BLaER1 treated with 17β-estradiol and CSF1 and Interleukin-3, amounts not matched to agents 10 nM and 100 nM (cell line): ENCODE data around the gene CCDC142.

Experiments used
- H3K27ac ChIP-seq, 11 experiments: shearing (Covaris generic); formaldehyde crosslinking; 2 replicates each; pipeline ENCODE4 v1.8.1; 2022
- H3K27me3 ChIP-seq, 11 experiments: shearing (Covaris generic); formaldehyde crosslinking; 2 replicates each; pipeline ENCODE4 v1.8.1; 2022
- H3K36me3 ChIP-seq, 11 experiments: shearing (Covaris generic); formaldehyde crosslinking; 2 replicates each; pipeline ENCODE4 v1.8.1; 2022
- H3K4me1 ChIP-seq, 10 experiments: shearing (Covaris generic); formaldehyde crosslinking; 2 replicates each; pipeline ENCODE4 v1.8.1; 2022
- H3K4me2 ChIP-seq, 11 experiments: shearing (Covaris generic); formaldehyde crosslinking; 2 replicates each; pipeline ENCODE4 v1.8.1; 2022
- H3K4me3 ChIP-seq, 10 experiments: shearing (Covaris generic); formaldehyde crosslinking; 2 replicates each; pipeline ENCODE4 v1.8.1; 2022
- H3K9ac ChIP-seq, 11 experiments: shearing (Covaris generic); formaldehyde crosslinking; 2 replicates each; pipeline ENCODE4 v1.8.1; 2022
- H3K9me3 ChIP-seq, 11 experiments: shearing (Covaris generic); formaldehyde crosslinking; replicated peaks in 1 of 11; 2 replicates each; pipeline ENCODE4 v1.8.1; 2022
- H4K20me1 ChIP-seq, 11 experiments: shearing (Covaris generic); formaldehyde crosslinking; 2 replicates each; pipeline ENCODE4 v1.8.1; 2022
- Cebpa-rat ChIP-seq, 11 experiments: shearing (Covaris generic); IDR thresholded peaks; 2 replicates each; pipeline ENCODE4 v1.8.1; 2022

The CCDC142 gene

DNA sequence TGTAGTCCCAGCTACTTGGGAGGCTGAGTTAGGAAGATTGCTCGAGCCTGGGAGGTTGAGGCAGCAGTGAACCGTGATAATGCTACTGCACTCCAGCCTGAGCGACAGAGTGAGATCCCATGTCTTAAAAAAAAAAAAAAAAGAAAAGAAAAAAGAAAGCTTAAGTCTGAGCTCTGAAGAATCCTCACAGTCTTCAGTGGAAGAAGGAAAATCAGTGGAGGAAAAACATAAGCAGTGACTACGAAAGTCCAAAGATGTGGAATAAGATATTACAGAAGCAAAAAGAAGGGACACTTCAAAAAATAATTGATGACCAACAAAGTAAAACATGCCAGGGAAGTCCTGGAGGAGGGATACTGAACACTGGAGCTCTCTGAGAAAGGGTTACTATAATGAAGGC lies 27.5 kb upstream of the CCDC142 start:
- Histone ChIP-seq H3K4me2 (no peak overlapping the region), H4K20me1 (peaks cover 0 to 26% (median 17%) of the 10 kb centered on the region in 11 experiments; a peak in 16 of 22 replicates), H3K9me3 (peaks cover 0 to 17% (median 5%) of the 10 kb centered on the region in 11 experiments; a peak in 12 of 22 replicates), H3K27me3 (peaks cover 58 to 83% (median 79%) of the 10 kb centered on the region in 11 experiments), H3K36me3 (peaks cover 7 to 13% (median 8%) of the 10 kb centered on the region in 11 experiments; a peak in 21 of 22 replicates), H3K9ac (no peak overlapping the region), H3K27ac (no peak overlapping the region), H3K4me3 (no peak overlapping the region), H3K4me1 (peaks cover 28 to 42% (median 34%) of the 10 kb centered on the region in 10 experiments)
- no peak for TF ChIP-seq Cebpa-rat (IDR thresholded peaks at IDR 0.05)

GRCh38 chr2:74507926-74508520 lies 25.2 kb upstream of the CCDC142 start:
- Histone ChIP-seq H3K9me3 (peaks cover 0 to 4% (median 0%) of the 10 kb centered on the region in 11 experiments; a peak in 1 of 22 replicates), H3K9ac (peak overlapping the region; percentile 92 to 98 (median 95)), H3K4me3 (peak overlapping the region; percentile 67 to 80 (median 73)), H3K36me3 (peaks cover 11 to 24% (median 18%) of the 10 kb centered on the region in 11 experiments; a peak in 21 of 22 replicates), H3K4me1 (peaks cover 28 to 48% (median 34%) of the 10 kb centered on the region in 10 experiments), H3K4me2 (peak overlapping the region; percentile 81 to 98 (median 94)), H4K20me1 (peaks cover 0 to 8% (median 0%) of the 10 kb centered on the region in 11 experiments; a peak in 7 of 22 replicates), H3K27ac (peak overlapping the region; percentile 95 to 98 (median 97)), H3K27me3 (peaks cover 49 to 83% (median 79%) of the 10 kb centered on the region in 11 experiments)
- no peak for TF ChIP-seq Cebpa-rat (IDR thresholded peaks at IDR 0.05)

- peak in 3 of 11 experiments; percentile 17 to 71 (median 19); a peak in 2 of 22 replicates for TF ChIP-seq Cebpa-rat (IDR thresholded peaks at IDR 0.05)
- Histone ChIP-seq H3K9ac (peak within 1 kb of the TSS; percentile 92 to 98 (median 95)), H4K20me1 (peaks cover 0 to 13% (median 0%) of the 10 kb centered on the region in 11 experiments; a peak in 6 of 22 replicates), H3K9me3 (no peaks in the 10 kb centered on the region), H3K36me3 (peaks cover 11 to 24% (median 18%) of the 10 kb centered on the region in 11 experiments; a peak in 21 of 22 replicates), H3K4me3 (peak within 1 kb of the TSS; percentile 67 to 80 (median 73)), H3K27me3 (peaks cover 49 to 83% (median 79%) of the 10 kb centered on the region in 11 experiments), H3K4me1 (peaks cover 28 to 55% (median 41%) of the 10 kb centered on the region in 10 experiments), H3K27ac (peak within 1 kb of the TSS; percentile 95 to 98 (median 97)), H3K4me2 (peak within 1 kb of the TSS; percentile 81 to 100 (median 95))
Measured at GRCh38 chr2:74507145-74507925, 24.5 kb upstream of the CCDC142 start, which contains the start of gene PCGF1. TSS of gene PCGF1 (minus strand) at chr2:74507695. CDS start at chr2:74507668, 27 bp downstream.

DNA sequence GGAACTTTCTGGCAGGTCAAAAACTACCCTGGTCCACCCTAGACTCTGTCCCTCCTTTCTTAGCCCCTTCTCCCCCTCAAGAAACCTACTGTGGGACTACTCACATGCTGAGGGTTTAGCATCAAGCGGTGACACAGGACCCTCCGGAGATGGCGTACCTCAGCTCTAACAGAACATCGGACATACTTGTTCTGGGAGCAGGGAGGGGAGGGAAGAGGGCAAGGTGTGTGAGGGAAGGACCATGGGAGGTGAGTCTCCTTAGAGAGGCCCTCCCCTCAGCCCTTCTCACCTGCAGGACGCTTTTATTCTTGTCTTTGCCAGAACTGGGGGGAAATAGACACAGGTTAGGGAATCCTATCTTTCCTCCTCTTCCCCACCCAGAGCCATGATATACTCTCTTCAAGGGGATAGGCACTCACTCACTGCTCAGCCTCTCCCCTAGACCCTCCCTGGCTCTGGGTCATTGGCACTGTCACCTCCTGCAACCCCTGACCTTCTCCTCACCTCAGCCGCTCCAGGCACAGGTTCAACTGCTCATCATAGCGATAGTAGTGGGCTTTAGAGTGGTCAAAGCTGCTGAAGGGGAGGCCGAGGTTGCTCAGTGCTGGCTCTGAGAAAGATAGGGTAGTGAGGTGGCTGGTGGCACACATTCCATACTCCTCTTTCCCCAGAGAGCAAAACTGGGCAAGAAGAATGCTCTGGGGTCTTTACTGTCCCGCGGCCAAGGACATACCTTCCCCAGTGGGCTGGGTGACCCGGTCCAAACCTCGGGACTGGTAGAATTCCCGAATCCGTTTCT lies 22.8 kb upstream of the CCDC142 start:
- H4K20me1 ChIP-seq: peaks cover 0 to 28% (median 5%) of the 10 kb centered on the region in 11 experiments; a peak in 9 of 22 replicates
- H3K27ac ChIP-seq: no peak overlapping the region
- H3K9ac ChIP-seq: peak overlapping the region in 4 of 11 experiments; percentile 15 to 96 (median 40); a peak in 3 of 22 replicates
- H3K4me2 ChIP-seq: peak overlapping the region; percentile 81 to 100 (median 95)
- peaks cover 28 to 61% (median 42%) of the 10 kb centered on the region in 10 experiments for H3K4me1 ChIP-seq
- H3K36me3 ChIP-seq: peaks cover 11 to 24% (median 18%) of the 10 kb centered on the region in 11 experiments; a peak in 21 of 22 replicates
- TF ChIP-seq Cebpa-rat (IDR thresholded peaks at IDR 0.05): no peak
- peaks cover 49 to 83% (median 79%) of the 10 kb centered on the region in 11 experiments for H3K27me3 ChIP-seq
- H3K9me3 ChIP-seq: no peaks in the 10 kb centered on the region
- H3K4me3 ChIP-seq: peak overlapping the region in 7 of 10 experiments; percentile 19 to 80 (median 73); a peak in 11 of 20 replicates

DNA sequence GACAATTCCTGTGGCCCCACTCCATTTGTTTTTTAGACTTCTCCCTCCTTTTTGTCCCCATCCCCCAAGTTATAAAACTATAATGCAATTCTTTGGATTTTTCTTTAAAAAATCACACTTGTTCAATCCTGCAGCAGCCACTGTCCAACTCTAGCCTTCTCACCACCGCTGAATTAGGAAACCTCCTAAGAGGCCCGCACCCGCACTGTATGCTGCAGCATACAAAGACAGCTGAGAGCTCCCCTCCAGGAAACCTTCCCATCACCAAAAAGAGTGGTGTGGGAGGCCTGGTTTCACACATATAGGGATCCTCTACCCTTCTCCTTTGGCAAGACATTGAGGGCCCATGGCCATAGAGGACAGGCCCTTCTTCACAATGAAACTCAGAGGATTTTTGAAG lies 21.8 kb upstream of the CCDC142 start:
- peaks cover 49 to 83% (median 79%) of the 10 kb centered on the region in 11 experiments for H3K27me3 ChIP-seq
- peak overlapping the region in 2 of 10 experiments; percentile 51 to 53; a peak in 3 of 20 replicates for H3K4me3 ChIP-seq
- no peak overlapping the region for H3K9ac ChIP-seq
- peak overlapping the region in 4 of 11 experiments; percentile 94 to 100 (median 98); a peak in 6 of 22 replicates for H3K4me2 ChIP-seq
- no peaks in the 10 kb centered on the region for H3K9me3 ChIP-seq
- no peak for TF ChIP-seq Cebpa-rat (IDR thresholded peaks at IDR 0.05)
- H3K27ac ChIP-seq: no peak overlapping the region
- H4K20me1 ChIP-seq: peaks cover 0 to 38% (median 7%) of the 10 kb centered on the region in 11 experiments; a peak in 11 of 22 replicates
- peaks cover 11 to 24% (median 18%) of the 10 kb centered on the region in 11 experiments; a peak in 21 of 22 replicates for H3K36me3 ChIP-seq
- peaks cover 28 to 61% (median 42%) of the 10 kb centered on the region in 10 experiments for H3K4me1 ChIP-seq

GRCh38 chr2:74503506-74504475 lies 21.0 kb upstream of the CCDC142 start:
- peaks cover 0 to 7% (median 0%) of the 10 kb centered on the region in 11 experiments; a peak in 1 of 22 replicates for H3K9me3 ChIP-seq
- peak overlapping the region in 8 of 10 experiments; percentile 3 to 65 (median 44); a peak in 12 of 20 replicates for H3K4me3 ChIP-seq
- peak overlapping the region; percentile 25 to 100 (median 67); a peak in 20 of 22 replicates for H3K4me2 ChIP-seq
- peaks cover 56 to 83% (median 80%) of the 10 kb centered on the region in 11 experiments for H3K27me3 ChIP-seq
- peaks cover 0 to 46% (median 10%) of the 10 kb centered on the region in 11 experiments; a peak in 11 of 22 replicates for H4K20me1 ChIP-seq
- H3K4me1 ChIP-seq: peaks cover 28 to 61% (median 42%) of the 10 kb centered on the region in 10 experiments
- peak overlapping the region in 4 of 11 experiments; percentile 52 to 80 (median 67); a peak in 7 of 22 replicates for H3K27ac ChIP-seq
- H3K36me3 ChIP-seq: peaks cover 11 to 24% (median 18%) of the 10 kb centered on the region in 11 experiments; a peak in 21 of 22 replicates
- H3K9ac ChIP-seq: peak overlapping the region in 4 of 11 experiments; percentile 60 to 84 (median 70); a peak in 8 of 22 replicates
- no peak for TF ChIP-seq Cebpa-rat (IDR thresholded peaks at IDR 0.05)
